Activated CD8-positive, alpha-beta memory T cell treated with anti-CD3 and anti-CD28 coated beads, Interleukin-2, amount 10 ng/mL, durations not matched to agents 7 days and 5 days (primary cell): ENCODE measurements around the gene UBE2E2. TPM values are rescaled to one million over a fixed set of nuclear protein-coding genes. Genes with fewer than 3 reads are reported as not detected.
"Not testable (repeated sequence)": the region's sequence is repeated elsewhere in the genome, so short reads cannot be mapped to it uniquely, and the experiment has no call there.

Source experiments
- ATAC-seq: fragments of 150-1000 bp; cut with Tn5 transposase; one replicate; pipeline ENCODE4 v1.10.0; 2021; ENCODE audit warnings: moderate library complexity
- CTCF ChIA-PET: fragments of 350-600 bp; sonication (Branson Sonifier 250); formaldehyde crosslinking; loops from one replicate; lab custom pipeline; 2021; ENCODE audit warnings: antibody characterized with exemption; lab: Charles Lee
- DNase-seq: peaks from one replicate; pipeline ENCODE4 v3.0.0-alpha.2; 2020
- H3K27ac Mint-ChIP-seq: one replicate; pipeline ENCODE4 v1.8.0; 2021; ENCODE audit warnings: mild to moderate bottlenecking, mixed read lengths
- H3K27me3 Mint-ChIP-seq: one replicate; pipeline ENCODE4 v1.8.0; 2021; ENCODE audit warnings: mixed read lengths
- H3K36me3 Mint-ChIP-seq: one replicate; pipeline ENCODE4 v1.8.0; 2021; ENCODE audit warnings: mild to moderate bottlenecking, mixed read lengths
- H3K4me1 Mint-ChIP-seq: one replicate; pipeline ENCODE4 v1.8.0; 2021; ENCODE audit warnings: mixed read lengths
- H3K4me3 Mint-ChIP-seq: one replicate; pipeline ENCODE4 v1.8.0; 2021; ENCODE audit warnings: mild to moderate bottlenecking, moderate library complexity, mixed read lengths
- H3K9me3 Mint-ChIP-seq: one replicate; pipeline ENCODE4 v1.8.0; 2022; ENCODE audit warnings: low read depth, mixed read lengths
- total RNA-seq, 2 experiments: library from RNA; stranded (reverse); gene quantifications; one replicate each; pipeline ENCODE4 v1.2.3, GENCODE V29; 2021

UBE2E2 gene
- total RNA-seq, 2 experiments from 2014 or later = 0.77 to 0.82 TPM

DNA sequence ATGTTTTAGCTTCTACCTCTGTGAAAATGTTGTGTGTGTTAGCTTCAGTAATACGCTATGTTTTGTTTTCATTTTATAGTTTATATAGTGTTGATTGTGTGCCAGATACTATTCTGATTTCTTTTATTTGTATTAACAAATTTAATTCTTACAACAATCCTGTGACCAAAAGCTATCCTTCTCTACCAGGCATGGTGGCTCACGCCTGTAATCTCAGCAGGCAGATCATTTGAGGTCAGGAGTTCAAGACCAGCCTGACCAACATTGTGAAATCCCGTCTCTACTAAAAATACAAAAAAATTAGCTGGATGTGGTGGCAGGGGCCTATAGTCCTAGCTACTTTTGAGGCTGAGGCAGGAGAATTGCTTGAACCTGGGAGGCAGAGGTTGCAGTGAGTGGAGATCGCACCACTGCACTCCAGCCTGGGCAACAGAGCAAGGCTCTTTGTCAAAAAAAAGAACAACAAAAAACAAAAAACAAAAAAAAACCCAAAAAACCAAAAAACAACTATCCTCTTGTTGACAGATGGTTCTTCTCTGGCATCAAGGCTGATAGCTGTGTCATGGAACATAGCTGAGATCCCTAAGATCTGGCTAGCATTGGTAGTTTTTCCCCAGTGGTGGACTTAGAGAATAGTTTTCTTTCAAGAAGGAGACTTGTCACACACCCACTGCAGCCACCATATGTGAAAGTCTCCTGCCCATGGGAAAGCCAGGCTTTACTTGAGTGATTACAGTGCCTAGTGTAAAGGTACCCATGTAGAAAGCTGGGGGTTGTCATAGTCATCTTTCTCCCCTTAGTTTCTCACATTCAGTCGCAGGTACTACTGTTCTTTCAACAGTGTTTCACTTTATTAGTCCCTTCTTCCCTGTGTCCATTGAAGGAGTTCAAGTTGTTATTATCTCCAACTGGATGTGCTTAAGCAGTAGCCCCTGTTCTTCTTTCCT is 116.5 kb downstream of the UBE2E2 start:
- ATAC-seq (no peak), DNase-seq (no peak)
- Mint-ChIP-seq H3K4me3 (no peak overlapping the region), H3K9me3 (no peaks in the 10 kb centered on the region), H3K27me3 (no peaks in the 10 kb centered on the region), H3K36me3 (no peaks in the 10 kb centered on the region), H3K27ac (no peak overlapping the region), H3K4me1 (no peaks in the 10 kb centered on the region)
- CTCF ChIA-PET = no interaction called here

DNA sequence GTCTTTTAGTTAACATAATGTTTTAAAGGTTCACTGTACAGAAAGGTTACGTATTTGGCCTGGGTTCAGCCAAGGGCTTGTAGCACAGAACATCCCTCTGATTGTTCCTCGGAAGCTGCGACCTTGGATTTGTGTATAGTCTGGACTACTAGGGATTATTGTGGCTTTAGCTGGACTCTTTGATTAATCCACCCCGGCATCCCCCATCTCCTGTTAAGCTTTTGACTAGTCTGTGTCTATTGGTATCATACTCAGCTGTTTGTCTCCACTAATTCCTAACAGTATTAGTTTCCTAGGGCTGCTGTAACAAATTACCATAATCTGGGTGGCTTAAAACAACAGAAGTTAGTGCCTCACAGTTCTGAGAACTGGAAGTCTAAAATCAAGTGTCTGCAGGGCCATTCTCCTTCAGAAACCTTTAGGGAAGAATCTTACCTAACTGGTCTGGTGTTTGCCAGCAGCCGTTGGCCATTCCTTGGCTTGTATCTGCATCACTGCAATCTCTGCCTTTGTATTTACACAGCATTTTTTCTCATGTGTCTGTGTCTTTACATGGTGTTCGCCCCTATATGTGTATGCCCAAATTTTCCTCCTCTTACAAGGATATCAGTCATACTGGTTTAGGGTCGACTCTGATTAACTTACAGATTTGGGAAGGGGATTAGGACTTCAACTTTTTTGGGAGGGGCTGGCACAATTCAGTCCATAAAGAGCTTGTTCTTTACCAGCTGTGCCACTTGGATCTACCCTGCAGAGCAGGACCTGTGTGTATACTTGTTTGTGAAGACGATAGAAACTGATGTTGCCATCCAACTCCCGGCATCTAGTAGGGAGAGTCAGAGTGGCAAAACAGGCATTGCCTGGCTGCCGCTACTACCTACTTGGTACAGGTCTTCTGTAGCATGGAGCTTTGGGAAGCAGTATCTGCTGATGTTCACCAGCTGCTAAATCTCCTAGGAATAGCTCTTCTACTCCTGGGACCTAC is 117.8 kb downstream of the UBE2E2 start:
- ATAC-seq (no peak), DNase-seq (no peak)
- H3K36me3 Mint-ChIP-seq = no peaks in the 10 kb centered on the region
- no peaks in the 10 kb centered on the region for H3K4me1 Mint-ChIP-seq
- H3K9me3 Mint-ChIP-seq = no peaks in the 10 kb centered on the region
- H3K4me3 Mint-ChIP-seq = no peak overlapping the region
- CTCF ChIA-PET = no interaction called here
- no peak overlapping the region for H3K27ac Mint-ChIP-seq
- H3K27me3 Mint-ChIP-seq = no peaks in the 10 kb centered on the region

DNA sequence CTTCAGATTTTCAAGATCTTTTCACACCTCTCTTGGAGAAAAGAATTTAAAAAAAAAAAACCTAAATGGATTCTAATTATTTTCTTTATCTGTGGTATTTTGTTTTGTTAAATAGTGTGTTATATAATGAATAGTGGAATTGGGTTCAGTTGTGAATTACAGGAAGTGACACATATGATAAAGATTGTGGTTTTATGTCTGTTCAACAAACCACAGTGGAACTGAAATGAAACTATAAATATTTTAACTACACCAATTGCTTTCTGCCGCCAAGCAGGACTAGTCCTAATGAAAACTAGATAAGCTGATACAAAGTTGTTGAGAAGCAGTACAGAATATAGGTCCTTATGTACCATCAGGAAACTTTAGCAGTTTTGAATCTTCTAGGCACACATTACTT is 121.6 kb downstream of the UBE2E2 start:
- H3K9me3 Mint-ChIP-seq = no peaks in the 10 kb centered on the region
- no peak overlapping the region for H3K27ac Mint-ChIP-seq
- no peaks in the 10 kb centered on the region for H3K4me1 Mint-ChIP-seq
- DNase-seq (no peak), ATAC-seq (no peak)
- no peaks in the 10 kb centered on the region for H3K27me3 Mint-ChIP-seq
- no peaks in the 10 kb centered on the region for H3K36me3 Mint-ChIP-seq
- H3K4me3 Mint-ChIP-seq = no peak overlapping the region
- CTCF ChIA-PET = no interaction called here

DNA sequence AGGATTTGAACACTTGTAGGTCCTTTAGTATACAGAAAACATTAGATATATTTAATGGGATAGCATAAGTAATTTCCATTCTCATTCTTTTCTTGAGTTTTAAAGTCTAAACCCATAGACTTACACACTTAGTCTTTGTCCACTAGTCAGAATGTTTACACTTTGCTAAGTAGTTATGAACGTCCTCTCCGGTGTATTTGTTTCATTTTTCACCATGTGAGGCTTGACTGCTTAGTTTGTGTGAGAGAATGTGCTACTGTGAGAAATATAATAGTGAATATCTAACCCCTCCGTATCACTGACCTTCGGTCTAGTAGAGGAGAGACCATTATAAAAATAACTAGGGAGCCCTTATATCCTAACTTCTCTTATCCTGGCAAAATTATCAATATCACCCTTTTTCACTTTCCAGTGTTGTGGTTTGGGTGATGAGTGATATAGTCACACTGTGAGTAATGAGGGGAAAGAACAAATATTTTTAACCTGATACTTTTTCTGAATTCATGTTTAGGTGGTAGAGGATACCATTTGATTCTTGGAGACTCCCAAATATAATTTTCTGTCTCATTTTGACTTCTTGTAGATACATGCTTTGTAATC is 122.4 kb downstream of the UBE2E2 start:
- Mint-ChIP-seq H3K4me3 (no peak overlapping the region), H3K27ac (no peak overlapping the region), H3K9me3 (no peaks in the 10 kb centered on the region), H3K27me3 (no peaks in the 10 kb centered on the region), H3K4me1 (no peaks in the 10 kb centered on the region), H3K36me3 (no peaks in the 10 kb centered on the region)
- ATAC-seq (no peak), DNase-seq (no peak)
- CTCF ChIA-PET = no interaction called here

DNA sequence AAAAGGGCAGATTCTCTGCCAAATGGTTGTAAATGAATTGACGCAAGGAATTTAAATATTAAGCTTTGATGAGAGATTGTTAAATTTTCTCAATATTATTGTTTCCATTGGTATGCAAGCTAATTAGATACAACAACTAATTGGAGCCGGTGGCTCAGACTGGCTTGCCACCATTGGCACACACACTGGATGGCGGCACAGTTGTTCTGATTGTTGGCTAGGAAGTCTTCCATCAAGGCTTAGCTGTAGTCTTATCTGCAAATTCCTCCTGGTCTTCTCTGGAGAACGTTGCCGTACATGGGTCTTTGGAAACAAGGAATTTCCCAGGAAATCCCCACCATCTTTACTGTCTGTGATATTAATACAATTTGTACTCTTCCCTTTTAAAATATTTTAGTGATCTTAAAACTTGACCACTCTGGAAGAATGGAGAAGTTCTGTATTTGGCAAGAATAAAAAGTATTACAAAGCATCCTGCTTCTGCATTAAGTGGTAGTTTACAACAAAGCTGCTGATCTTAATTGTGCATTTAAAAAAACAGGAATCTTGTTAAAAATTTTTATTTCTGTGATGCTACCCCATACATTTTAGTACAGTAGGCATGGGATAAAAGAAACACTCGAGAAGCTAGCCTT is 126.5 kb downstream of the UBE2E2 start:
- H3K27me3 Mint-ChIP-seq = no peaks in the 10 kb centered on the region
- no peaks in the 10 kb centered on the region for H3K4me1 Mint-ChIP-seq
- ATAC-seq (no peak), DNase-seq (no peak)
- H3K9me3 Mint-ChIP-seq = no peaks in the 10 kb centered on the region
- H3K4me3 Mint-ChIP-seq = no peak overlapping the region
- CTCF ChIA-PET = no interaction called here
- H3K36me3 Mint-ChIP-seq = no peaks in the 10 kb centered on the region
- no peak overlapping the region for H3K27ac Mint-ChIP-seq

DNA sequence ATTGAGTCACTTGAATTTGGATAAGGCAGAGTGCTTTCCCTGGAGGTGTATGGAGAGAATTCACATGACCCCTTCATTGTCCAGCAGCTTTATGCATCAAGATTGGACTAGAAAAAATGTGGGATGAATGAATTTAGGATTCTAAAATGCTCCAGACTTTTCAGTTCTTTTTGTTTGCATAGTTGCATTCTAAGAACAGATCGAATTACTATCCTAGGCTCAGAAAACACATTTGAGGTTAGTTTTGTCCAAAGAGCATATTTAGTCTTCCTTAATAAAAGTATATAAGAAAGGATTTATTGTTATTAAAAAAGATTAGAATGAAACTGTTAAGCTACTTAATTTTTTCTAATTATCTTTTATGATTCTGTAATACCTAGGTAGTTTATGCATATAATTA is 127.4 kb downstream of the UBE2E2 start:
- H3K4me1 Mint-ChIP-seq = no peaks in the 10 kb centered on the region
- DNase-seq = no peak
- no peaks in the 10 kb centered on the region for H3K36me3 Mint-ChIP-seq
- no peak for ATAC-seq
- no peaks in the 10 kb centered on the region for H3K27me3 Mint-ChIP-seq
- CTCF ChIA-PET = no interaction called here
- H3K9me3 Mint-ChIP-seq = no peaks in the 10 kb centered on the region
- H3K4me3 Mint-ChIP-seq = no peak overlapping the region
- H3K27ac Mint-ChIP-seq = no peak overlapping the region

DNA sequence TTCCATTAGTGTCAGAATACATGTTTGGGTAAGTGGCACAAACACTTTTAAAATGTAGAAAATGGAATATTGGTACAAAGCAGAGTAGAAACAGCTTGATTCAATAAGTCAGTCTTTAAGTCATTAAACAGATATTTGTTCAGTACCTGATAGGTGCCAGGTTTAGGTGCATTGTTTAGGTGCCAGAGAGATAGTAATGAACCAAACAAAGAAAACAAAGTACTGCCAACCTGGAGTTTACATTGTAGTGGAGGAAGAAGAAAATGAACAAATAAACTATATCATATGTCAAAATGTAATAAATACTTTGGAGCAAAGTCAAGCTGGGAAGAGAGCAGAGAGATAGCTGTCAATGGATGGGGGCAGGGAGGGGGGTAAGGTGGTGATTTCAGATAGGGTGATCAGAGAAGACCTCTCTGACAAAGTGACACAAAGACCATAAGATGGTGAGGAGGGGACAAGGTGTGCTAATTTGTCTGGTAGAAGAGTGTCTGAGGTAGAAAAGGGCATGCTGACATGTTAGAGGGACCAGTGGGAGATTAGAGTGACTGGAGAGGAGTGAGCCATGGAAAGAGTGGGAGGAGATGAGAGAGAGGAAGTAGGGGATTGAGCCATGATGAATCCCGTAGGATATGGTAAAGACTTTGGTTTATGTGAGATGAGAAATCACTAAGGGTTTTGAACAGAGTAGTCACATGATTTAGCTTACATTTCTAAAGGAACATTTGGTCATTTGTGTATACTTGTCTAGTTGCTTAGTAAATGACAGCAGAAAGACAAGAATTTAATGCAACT is 128.2 kb downstream of the UBE2E2 start:
- Mint-ChIP-seq H3K4me3 (no peak overlapping the region), H3K4me1 (no peaks in the 10 kb centered on the region), H3K36me3 (no peaks in the 10 kb centered on the region), H3K27me3 (no peaks in the 10 kb centered on the region), H3K9me3 (no peaks in the 10 kb centered on the region), H3K27ac (no peak overlapping the region)
- ATAC-seq (no peak), DNase-seq (no peak)
- CTCF ChIA-PET = no interaction called here

DNA sequence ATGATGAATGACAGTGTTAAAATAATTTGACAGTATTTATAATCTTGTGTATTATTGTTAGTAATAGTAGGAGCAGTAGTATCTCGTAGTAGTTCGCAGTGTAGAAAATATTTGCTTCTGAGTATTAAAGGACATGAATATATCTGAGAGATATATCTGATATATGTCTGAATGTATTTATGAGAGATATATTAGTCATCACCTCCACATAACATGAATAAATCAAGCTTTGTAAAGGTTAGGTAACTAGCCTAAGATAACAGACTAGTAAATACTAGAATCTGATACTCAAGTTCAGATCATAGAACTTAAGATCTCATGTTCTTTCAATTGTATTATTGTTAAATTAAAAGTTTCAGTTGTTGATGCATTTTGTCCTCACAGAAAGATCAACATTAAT is 130.5 kb downstream of the UBE2E2 start:
- H3K9me3 Mint-ChIP-seq = no peaks in the 10 kb centered on the region
- H3K4me1 Mint-ChIP-seq = no peaks in the 10 kb centered on the region
- DNase-seq = no peak
- CTCF ChIA-PET = no interaction called here
- H3K27ac Mint-ChIP-seq = no peak overlapping the region
- no peaks in the 10 kb centered on the region for H3K36me3 Mint-ChIP-seq
- no peak for ATAC-seq
- H3K4me3 Mint-ChIP-seq = no peak overlapping the region
- H3K27me3 Mint-ChIP-seq = no peaks in the 10 kb centered on the region

DNA sequence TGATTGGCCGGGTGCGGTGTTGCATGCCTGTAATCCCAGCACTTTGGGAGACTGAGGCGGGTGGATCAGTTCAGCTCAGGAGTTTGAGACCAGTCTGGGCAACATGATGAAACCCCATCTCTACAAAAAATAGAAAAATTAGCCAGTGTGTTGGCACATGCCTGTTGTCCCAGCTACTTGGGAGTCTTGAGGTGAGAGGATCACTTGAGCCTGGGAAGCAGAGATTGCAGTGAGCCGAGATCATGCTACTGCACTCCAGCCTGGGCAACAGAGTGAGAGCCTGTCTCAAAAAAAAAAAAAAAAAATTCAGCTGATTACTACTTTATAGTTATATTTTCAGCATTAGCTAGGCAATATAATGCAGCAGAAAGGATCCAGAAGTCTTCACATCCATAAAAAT is 133.7 kb downstream of the UBE2E2 start:
- ATAC-seq, H3K27me3 Mint-ChIP-seq, H3K27ac Mint-ChIP-seq, H3K36me3 Mint-ChIP-seq, H3K4me1 Mint-ChIP-seq, H3K9me3 Mint-ChIP-seq, DNase-seq, H3K4me3 Mint-ChIP-seq, CTCF ChIA-PET: not testable (repeated sequence)

DNA sequence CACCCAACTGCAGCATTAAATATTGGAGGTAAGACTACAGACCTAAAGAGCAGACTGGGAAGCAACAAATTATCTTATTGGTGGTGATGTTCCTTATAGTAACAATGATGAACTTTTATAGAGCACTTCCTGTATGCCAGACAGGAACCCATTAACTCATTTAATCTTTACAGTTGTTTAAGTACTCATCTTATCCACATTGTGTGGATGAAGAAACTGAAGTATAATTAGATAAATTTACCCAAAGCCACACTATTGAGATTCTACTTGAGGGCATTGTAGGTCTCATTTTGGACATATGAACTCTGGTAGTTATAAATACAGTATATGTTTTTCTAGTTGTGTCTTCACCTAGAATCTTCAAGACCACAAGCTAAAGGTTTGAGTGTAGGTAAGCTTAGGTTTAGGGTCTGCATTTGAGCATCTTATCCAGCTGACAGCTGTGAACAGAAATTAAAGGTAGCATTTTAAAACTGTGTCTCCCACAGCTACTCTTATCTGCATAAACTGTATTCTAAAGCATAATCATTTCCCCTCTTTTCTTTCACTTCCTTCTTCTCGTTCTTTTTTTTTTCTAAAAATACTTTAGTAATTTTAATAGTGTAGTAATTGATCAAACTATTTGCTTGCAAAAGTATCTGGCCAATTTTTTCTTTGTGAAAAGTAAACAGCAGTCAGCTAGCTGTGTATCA is 138.2 kb downstream of the UBE2E2 start:
- H3K27ac Mint-ChIP-seq = no peak overlapping the region
- ATAC-seq = no peak

DNA sequence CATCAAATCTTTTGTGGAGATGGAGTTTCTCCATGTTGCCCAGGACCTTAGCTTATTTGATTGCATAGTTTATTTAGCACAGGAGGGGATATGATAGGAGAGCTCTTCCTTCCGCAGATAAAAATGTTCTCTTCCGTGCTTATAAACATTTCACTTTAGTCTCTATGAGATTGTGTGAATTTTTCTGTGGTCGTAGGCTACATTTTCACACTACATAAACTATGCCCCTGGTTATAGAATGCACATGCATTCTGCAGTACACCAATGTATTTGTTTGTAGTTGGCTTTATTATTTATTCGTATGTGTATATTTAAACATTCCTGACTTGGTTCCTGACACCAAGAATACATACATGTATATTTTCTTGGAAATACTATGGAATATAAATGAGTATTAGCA is 139.2 kb downstream of the UBE2E2 start:
- no peak overlapping the region for H3K4me3 Mint-ChIP-seq
- H3K36me3 Mint-ChIP-seq = no peaks in the 10 kb centered on the region
- no peak overlapping the region for H3K27ac Mint-ChIP-seq
- peaks cover 2% of the 10 kb centered on the region for H3K9me3 Mint-ChIP-seq
- H3K27me3 Mint-ChIP-seq = no peaks in the 10 kb centered on the region
- CTCF ChIA-PET = no interaction called here
- DNase-seq (no peak), ATAC-seq (no peak)
- H3K4me1 Mint-ChIP-seq = no peaks in the 10 kb centered on the region

More for the DNA sequence above, 138.2 kb downstream of the UBE2E2 start:
- Mint-ChIP-seq H3K4me3 (no peak overlapping the region), H3K27me3 (no peaks in the 10 kb centered on the region), H3K36me3 (no peaks in the 10 kb centered on the region), H3K4me1 (no peaks in the 10 kb centered on the region), H3K9me3 (no peaks in the 10 kb centered on the region)
- CTCF ChIA-PET = no interaction called here
- no peak for DNase-seq

DNA sequence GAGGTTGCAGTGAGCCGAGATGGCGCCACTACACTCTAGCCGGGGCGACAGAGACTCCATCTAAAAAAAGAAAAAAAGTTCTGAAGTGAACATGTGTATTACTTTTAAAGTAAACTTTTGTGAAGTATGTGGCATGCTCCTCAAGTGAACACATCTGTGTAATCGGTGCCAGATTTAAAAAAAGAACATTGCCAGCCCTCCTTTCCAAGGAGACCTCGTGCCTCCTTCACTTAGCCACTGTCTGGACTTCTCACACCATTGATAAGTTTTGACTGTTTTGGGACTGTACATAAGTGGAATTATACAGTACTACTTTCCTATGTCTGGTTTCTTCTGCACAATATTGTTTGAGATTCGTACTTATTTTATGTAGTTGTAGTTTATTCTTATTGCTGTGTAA is 140.4 kb downstream of the UBE2E2 start:
- Mint-ChIP-seq H3K4me1 (no peaks in the 10 kb centered on the region), H3K27ac (no peak overlapping the region), H3K36me3 (no peaks in the 10 kb centered on the region), H3K27me3 (no peaks in the 10 kb centered on the region), H3K4me3 (no peak overlapping the region), H3K9me3 (peaks cover 2% of the 10 kb centered on the region)
- no peak for DNase-seq
- no peak for ATAC-seq
- CTCF ChIA-PET = no interaction called here
